K562 (cell line): ENCODE data around the gene POLN. TPM values are rescaled to one million over a fixed set of nuclear protein-coding genes. Genes with fewer than 3 reads are reported as not detected.

ENCODE experiments used
- EHMT2 ChIP-seq: fragments of 450-650 bp; IDR thresholded peaks from 2 replicates; pipeline ENCODE4 v1.6.1; 2018; ENCODE audit warnings: antibody characterized with exemption
- FOXM1 ChIP-seq, 2 experiments: fragments of 450-650 bp in 1 of 2; sonication (generic) in 1 of 2; formaldehyde crosslinking in 1 of 2; IDR thresholded peaks; 2 replicates each; pipeline versions ENCODE4 v1.6.1 to v1.9.0; 2017 to 2022; ENCODE audit warnings: low read depth in 2 of 2, mild to moderate bottlenecking in 2 of 2, missing genetic modification reagents in 1 of 2, moderate library complexity in 1 of 2
- HDGF ChIP-seq: fragments of 450-650 bp; IDR thresholded peaks from 2 replicates; pipeline ENCODE4 v1.6.1; 2016
- JUND ChIP-seq, 2 experiments: IDR thresholded peaks; 2 replicates in 1 of 2; 3 replicates in 1 of 2; pipeline ENCODE4 v1.6.1; 2011; ENCODE audit warnings: borderline replicate concordance in 2 of 2, low read depth in 2 of 2, low read length in 2 of 2, improper control_type of control experiment in 1 of 2, missing biosample characterization in 1 of 2, missing genetic modification characterization in 1 of 2, missing genetic modification reagents in 1 of 2
- KHSRP ChIP-seq: fragments of 450-650 bp; IDR thresholded peaks from 2 replicates; pipeline ENCODE4 v1.6.1; 2017
- RBM15 ChIP-seq: fragments of 200-400 bp; formaldehyde crosslinking; IDR thresholded peaks from 2 replicates; pipeline ENCODE4 v1.6.1; 2018; ENCODE audit warnings: mild to moderate bottlenecking, low read length, moderate library complexity; ENCODE audit not compliant: insufficient read depth
- RBM34 ChIP-seq: fragments of 200-400 bp; formaldehyde crosslinking; IDR thresholded peaks from 2 replicates; pipeline ENCODE4 v1.6.1; 2018; ENCODE audit warnings: low read length, borderline replicate concordance; ENCODE audit not compliant: insufficient read depth
- RREB1 ChIP-seq: fragments of 250-450 bp; sonication (Bioruptor Pico); IDR thresholded peaks from 2 replicates; pipeline ENCODE4 v1.4.0; 2020
- SPI1 ChIP-seq: IDR thresholded peaks from 2 replicates; pipeline ENCODE4 v1.6.1; 2011; ENCODE audit warnings: low read depth, low read length, control low read depth, borderline replicate concordance
- SREBF2 ChIP-seq: sonication (generic); formaldehyde crosslinking; IDR thresholded peaks from 2 replicates; pipeline ENCODE4 v1.4.0; 2020; ENCODE audit warnings: mild to moderate bottlenecking, missing genetic modification reagents
- polyA plus RNA-seq, 8 experiments: library from polyadenylated mRNA; depleted of rRNA in 4 of 8; stranded (reverse) in 5 of 8; unstranded in 3 of 8; fragments of >200 nt; fragmentation: Nextera tagmentation in 2 of 8; fragmentation: Illumina TruSeq in 1 of 8; extraction: Ambion mirVana in 2 of 8; extraction: Trizol in 1 of 8; gene quantifications; 2 replicates each; pipeline versions ENCODE4 v1.2.1 to v1.2.3, GENCODE V29; 2011 to 2014; ENCODE audit warnings: inconsistent platforms in 1 of 8, missing spikeins in 1 of 8
- total RNA-seq, 7 experiments: library from RNA; depleted of rRNA in 6 of 7; stranded (reverse); fragments of >200 nt in 6 of 7; fragmentation: Illumina TruSeq in 2 of 7; extraction: Trizol in 2 of 7; gene quantifications; 2 replicates each; pipeline versions ENCODE4 v1.2.1 to v1.2.3, GENCODE V29; 2011 to 2021; ENCODE audit warnings: low replicate concordance in 1 of 7
- TF ChIP-seq, protein P1 (sequence below), 2 experiments: fragments of 450-650 bp; formaldehyde crosslinking in 1 of 2; IDR thresholded peaks; 2 replicates each; pipeline versions ENCODE4 v1.4.0 to v1.6.1; 2014 to 2020; ENCODE audit warnings: mild to moderate bottlenecking in 2 of 2, borderline replicate concordance in 1 of 2, low read depth in 1 of 2

POLN gene
- total and polyA plus RNA-seq, 9 of the 15 experiments (the other 6 are each of a cell fraction or from before 2014, with no cell fraction given): 0.08 to 0.91 (median 0.32) TPM

- TF ChIP-seq, protein P1, sequence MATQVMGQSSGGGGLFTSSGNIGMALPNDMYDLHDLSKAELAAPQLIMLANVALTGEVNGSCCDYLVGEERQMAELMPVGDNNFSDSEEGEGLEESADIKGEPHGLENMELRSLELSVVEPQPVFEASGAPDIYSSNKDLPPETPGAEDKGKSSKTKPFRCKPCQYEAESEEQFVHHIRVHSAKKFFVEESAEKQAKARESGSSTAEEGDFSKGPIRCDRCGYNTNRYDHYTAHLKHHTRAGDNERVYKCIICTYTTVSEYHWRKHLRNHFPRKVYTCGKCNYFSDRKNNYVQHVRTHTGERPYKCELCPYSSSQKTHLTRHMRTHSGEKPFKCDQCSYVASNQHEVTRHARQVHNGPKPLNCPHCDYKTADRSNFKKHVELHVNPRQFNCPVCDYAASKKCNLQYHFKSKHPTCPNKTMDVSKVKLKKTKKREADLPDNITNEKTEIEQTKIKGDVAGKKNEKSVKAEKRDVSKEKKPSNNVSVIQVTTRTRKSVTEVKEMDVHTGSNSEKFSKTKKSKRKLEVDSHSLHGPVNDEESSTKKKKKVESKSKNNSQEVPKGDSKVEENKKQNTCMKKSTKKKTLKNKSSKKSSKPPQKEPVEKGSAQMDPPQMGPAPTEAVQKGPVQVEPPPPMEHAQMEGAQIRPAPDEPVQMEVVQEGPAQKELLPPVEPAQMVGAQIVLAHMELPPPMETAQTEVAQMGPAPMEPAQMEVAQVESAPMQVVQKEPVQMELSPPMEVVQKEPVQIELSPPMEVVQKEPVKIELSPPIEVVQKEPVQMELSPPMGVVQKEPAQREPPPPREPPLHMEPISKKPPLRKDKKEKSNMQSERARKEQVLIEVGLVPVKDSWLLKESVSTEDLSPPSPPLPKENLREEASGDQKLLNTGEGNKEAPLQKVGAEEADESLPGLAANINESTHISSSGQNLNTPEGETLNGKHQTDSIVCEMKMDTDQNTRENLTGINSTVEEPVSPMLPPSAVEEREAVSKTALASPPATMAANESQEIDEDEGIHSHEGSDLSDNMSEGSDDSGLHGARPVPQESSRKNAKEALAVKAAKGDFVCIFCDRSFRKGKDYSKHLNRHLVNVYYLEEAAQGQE (IDR thresholded peaks at IDR 0.05; ENCODE audit: borderline replicate concordance): peak; percentile 64
- TF ChIP-seq, protein P1 (CRISPR knock-in tag; IDR thresholded peaks at IDR 0.05; ENCODE audit: low read depth): no peak
- TF ChIP-seq HDGF: 0 out of 2 replicates have a peak, but pooled peaks have one; percentile 82
- peak; percentile 76; the same call in 1 of the 2 replicates for TF ChIP-seq SPI1
- no peak for TF ChIP-seq RBM34
- peak; percentile 19; the same call in 1 of the 2 replicates for TF ChIP-seq RREB1 (CRISPR knock-in tag)
- no peak for TF ChIP-seq FOXM1 (IDR thresholded peaks at IDR 0.05; ENCODE audit: low read depth)
- TF ChIP-seq FOXM1 (CRISPR knock-in tag; IDR thresholded peaks at IDR 0.05; ENCODE audit: low read depth): no peak
- 0 out of 2 replicates have a peak, but pooled peaks have one; percentile 30 for TF ChIP-seq KHSRP
- TF ChIP-seq RBM15: no peak
- TF ChIP-seq JUND (IDR thresholded peaks at IDR 0.05; ENCODE audit: borderline replicate concordance, low read depth, low read length): peak; percentile 41; the same call in 1 of the 2 replicates
- no peak for TF ChIP-seq JUND (tag; IDR thresholded peaks at IDR 0.05; ENCODE audit: borderline replicate concordance, low read depth, low read length)
- peak; percentile 44; the same call in 1 of the 2 replicates for TF ChIP-seq EHMT2
- no peak for TF ChIP-seq SREBF2 (CRISPR knock-in tag)
Observed at GRCh38 chr4:2243681-2244380, 1.9 kb upstream of the POLN start (continued).
